Keratinocyte (primary cell): ENCODE data around the gene GRHPR.

Experiments
- EZH2 ChIP-seq: IDR thresholded peaks from one replicate; pipeline ENCODE4 v1.6.1; 2012; ENCODE audit warnings: inconsistent platforms, mild to moderate bottlenecking, low read length, moderate library complexity
- TF ChIP-seq, protein P1 (sequence below), 3 experiments: IDR thresholded peaks in 1 of 3; conservative IDR thresholded peaks in 1 of 3; optimal IDR thresholded peaks in 1 of 3; 2 replicates in 2 of 3; 3 replicates in 1 of 3; pipeline versions ENCODE3 to v1.5.1; 2011; ENCODE audit warnings: low read length in 3 of 3, mild to moderate bottlenecking in 3 of 3, moderate library complexity in 2 of 3, control low read depth in 1 of 3, inconsistent platforms in 1 of 3; ENCODE audit not compliant: insufficient read depth in 2 of 3; ENCODE audit errors: extremely low read depth in 1 of 3

DNA sequence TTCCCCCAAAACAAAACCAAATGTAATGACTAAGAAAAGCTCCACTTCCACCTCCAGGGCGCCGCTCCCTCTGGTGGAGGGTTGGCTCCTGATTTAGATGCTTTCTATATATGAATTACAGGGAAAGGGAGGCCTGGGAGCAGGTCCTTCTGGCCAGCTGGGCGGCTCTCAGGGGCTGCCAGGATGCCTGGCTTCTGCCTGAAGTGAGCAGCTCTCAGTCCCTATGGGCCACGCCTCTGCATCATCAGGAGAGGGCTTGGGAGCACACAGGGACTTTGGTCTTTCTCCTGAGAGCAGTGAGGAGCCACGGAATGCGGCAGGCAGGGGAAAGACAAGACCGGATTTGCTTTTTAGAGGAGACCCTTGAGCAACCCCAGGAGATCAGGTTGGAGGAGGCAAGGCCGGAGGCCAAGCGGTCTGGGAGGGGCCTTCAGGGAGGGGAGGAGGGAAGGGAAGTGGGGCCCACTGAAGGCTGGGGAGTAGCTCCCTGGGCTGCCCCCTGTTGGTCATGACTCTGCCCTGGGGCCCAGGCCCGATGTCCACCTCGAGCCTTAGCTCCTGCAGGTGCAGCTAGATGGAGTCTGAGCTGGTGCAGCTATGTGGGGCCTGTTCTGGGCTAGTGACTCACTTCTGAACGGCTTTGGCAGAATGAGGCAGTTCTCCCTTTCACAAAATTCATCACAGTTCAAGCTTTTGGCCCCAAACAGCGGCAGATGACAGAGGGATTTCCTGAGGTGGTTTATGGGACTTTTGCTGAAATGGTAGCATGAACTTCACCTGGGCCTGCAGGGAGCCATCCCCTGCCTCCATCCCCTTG, 11.3 kb upstream of the GRHPR start:
- TF ChIP-seq, protein P1, sequence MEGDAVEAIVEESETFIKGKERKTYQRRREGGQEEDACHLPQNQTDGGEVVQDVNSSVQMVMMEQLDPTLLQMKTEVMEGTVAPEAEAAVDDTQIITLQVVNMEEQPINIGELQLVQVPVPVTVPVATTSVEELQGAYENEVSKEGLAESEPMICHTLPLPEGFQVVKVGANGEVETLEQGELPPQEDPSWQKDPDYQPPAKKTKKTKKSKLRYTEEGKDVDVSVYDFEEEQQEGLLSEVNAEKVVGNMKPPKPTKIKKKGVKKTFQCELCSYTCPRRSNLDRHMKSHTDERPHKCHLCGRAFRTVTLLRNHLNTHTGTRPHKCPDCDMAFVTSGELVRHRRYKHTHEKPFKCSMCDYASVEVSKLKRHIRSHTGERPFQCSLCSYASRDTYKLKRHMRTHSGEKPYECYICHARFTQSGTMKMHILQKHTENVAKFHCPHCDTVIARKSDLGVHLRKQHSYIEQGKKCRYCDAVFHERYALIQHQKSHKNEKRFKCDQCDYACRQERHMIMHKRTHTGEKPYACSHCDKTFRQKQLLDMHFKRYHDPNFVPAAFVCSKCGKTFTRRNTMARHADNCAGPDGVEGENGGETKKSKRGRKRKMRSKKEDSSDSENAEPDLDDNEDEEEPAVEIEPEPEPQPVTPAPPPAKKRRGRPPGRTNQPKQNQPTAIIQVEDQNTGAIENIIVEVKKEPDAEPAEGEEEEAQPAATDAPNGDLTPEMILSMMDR (optimal IDR thresholded peaks at IDR 0.05 in 1 of 3, IDR thresholded peaks at IDR 0.05 in 1 of 3, conservative IDR thresholded peaks at IDR 0.05 in 1 of 3; ENCODE audit: extremely low read depth in 1 of 3, insufficient read depth in 2 of 3, low read length in 3 of 3) = peak in 2 of 3 experiments; percentile 23 to 35
- TF ChIP-seq EZH2 = no peak
